Activated CD4-positive, alpha-beta T cell treated with anti-CD3 and anti-CD28 coated beads, Interleukin-2, Interleukin-6, amounts not matched to agents 100 ng/mL and 50 ng/mL, durations not matched to agents 16 hours and 8 hours (primary cell): Measurements from ENCODE around the gene ACAP1.
"Not testable (repeated sequence)": the region's sequence is repeated elsewhere in the genome, so short reads cannot be mapped to it uniquely, and the experiment has no call there.

Experiments used
- DNase-seq: peaks from one replicate; pipeline ENCODE4 v3.0.0-alpha.2; 2020

ACAP1 gene

DNA sequence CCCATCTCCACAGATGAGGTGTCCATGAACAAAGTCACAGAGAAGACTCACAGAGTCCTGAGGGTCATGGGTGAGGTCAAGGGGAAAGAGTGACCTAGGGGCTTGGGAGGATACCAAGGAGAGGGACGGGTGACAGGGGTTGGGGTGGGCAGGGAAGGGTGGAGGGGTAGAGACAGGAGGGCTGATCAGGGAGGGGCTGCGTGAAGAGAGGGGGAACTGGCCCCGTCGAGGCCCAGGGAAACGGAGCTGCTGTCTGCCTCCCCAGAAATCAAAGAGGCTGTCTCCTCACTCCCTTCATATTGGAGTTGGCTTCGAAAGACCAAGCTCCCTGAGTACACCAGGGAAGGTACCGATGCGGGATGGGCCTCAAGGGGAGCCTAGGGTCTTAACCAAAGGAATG is 19.2 kb downstream of the ACAP1 start:
- DNase-seq = no peak

DNA sequence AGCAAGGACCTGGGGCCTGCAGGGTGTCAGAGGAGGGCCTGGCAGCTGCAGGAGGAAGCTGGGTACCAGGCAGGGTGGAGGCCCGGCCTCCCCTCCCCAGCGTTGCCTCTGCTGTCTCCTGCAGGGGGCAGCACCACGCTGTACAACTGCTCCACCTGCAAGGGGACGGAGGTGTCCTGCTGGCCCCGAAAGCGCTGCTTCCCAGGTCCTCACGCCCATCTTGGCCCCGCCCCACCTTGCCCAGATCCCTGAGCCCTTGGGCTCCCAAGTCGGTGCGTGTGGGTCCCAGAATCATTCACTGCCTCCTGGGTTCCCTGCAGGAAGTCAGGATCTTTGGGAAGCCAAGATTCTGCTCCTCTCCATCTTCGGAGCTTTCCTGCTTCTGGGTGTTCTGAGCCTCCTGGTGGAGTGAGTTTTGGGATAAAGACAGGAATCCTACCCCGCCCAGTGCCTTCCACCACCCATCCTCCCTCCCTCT is 19.8 kb downstream of the ACAP1 start:
- DNase-seq = peak; percentile 92

DNA sequence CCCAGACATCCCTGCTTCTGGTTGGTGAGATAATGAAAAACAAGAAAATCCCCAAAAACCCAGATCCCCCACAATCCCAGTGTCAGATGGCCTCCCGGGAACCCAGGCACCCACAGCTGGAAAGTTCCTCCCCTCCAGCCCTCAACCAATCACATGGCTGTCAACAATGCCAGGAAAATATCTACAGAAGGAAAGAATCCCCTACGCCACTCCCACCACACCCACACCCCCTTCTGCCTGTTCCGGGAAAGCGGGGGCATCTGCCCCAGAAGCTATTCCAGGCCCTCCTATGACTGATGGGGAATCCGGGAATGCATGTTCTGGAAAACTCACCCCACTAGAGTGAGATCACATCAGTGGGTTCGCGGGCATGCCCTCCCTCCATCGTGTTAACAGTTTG is 20.4 kb downstream of the ACAP1 start:
- DNase-seq = no peak

DNA sequence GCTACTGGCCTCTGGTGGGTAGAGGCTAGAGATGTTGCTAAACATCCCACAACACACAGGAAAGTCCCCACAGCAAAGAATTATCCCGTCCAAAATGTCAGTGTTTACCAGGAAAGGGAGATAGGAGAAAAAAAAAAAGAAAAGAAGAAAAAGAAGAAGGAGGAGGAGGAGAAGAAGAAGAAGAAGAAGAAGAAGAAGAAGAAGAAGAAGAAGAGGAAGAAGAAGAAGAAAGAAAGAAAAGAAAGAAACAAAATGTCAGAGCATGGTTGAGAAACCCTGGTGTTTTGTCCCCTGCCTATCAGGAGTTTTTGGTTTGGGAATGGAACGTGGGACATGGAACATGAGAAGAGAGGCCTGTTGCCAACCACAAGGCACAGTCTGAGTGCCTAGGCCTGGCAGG is 21.1 kb downstream of the ACAP1 start:
- no peak for DNase-seq

DNA sequence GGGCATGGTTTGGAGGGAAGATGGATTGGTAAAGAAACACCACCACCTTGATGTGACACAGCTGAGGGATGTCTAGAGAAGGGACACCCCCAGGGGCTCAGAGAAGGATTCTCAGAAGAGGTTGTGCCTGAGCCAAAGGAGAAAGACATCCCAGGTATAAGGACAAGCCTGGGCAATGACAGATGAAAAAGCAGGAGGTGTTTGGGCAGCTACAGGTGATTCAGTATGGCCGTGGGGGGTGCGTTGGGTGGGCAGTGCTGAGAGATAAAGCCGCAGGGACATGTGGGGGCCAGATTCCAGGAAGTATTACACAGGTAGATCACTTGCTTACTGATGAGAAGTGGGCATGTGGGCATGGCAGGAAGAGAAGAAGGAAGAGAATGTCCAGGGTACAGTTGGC is 25.6 kb downstream of the ACAP1 start:
- no peak for DNase-seq

DNA sequence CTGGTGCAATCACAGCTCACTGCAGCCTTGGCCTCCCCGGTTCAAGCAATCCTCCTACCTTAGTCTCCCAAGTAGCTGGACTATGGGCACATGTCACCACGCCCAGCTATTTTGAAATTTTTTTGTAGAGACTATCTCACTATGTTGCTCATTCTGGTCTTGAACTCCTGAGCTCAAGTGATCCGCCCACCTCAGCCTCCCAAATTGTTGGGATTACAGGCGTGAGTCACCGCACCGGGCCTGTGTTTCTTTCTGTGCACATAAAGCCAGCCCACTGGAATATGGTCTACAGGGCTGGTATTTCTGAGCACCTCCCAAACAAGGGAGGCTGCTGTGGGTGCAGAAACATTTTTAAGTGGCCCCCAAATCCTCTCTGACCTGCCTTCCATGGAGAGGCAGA is 27.0 kb downstream of the ACAP1 start:
- no peak for DNase-seq

DNA sequence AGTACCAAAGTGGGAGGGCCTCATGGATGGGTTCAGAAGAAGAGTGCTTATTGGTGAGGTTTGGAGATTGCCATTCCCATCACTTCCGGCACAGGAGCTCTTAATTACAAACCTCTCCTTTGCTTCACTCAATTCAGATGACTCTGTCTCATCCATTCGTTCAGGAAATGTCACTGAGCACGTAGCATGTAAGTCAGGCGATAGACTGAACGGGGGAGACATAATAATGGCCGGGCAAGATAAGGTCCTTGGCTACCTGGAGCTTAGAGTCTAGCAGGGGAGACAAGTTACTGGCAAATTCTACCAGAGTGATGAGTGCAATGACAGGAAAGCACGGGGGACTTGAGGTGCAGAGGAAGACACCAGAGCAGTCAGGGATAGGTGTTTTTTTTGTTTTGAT is 29.6 kb downstream of the ACAP1 start:
- not testable (repeated sequence) for DNase-seq

DNA sequence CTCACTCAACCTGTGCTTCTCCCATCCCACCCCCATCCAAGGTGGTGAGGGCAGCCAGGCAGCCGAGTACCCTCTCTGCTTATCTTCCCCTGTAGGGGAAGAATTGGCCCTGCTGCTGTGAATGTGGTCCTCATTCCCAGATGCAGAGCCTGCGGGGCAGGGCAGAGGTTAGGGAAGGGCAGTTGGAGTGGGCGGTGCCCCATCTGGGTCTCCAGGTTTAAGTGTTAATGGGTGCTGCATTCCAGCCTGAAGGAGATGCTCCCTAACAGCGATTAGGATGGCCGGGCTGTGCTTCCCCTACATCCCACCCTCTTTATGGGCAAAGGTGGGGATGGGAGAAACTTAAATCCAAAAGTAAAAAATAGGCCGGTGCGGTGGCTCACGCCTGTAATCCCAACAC is 30.8 kb downstream of the ACAP1 start:
- DNase-seq = no peak

DNA sequence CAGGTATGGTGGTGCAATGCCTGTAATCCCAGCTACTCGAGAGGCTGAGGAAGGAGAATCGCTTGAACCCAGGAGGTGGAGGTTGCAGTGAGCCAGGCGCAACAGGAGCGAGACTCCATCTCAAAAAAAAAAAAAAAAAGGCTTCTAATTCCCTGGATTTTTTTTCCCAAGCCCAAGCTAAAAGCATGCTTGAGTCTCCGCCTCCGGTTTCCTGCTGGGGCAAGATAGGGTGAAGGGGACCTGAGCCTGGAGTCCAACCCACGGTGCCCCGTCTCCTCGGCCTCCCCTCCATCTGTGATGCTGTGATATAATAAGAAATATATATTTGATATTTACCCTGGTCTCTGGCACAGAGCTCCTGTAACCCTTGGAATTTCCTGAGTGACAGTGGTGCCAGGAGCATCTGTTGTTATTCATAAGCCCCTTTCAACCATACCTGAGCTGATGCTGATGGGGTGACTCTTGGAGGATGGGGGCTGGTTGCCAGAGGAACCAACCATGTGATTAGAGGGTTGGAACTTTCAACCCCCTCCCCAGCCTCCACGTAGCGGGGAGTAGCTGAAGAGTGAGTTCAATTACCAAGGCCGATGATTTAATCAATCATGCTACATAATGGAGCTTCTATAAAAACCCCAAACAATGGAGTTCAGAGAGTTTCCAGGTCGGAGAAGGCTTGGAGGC is 31.7 kb downstream of the ACAP1 start:
- no peak for DNase-seq

DNA sequence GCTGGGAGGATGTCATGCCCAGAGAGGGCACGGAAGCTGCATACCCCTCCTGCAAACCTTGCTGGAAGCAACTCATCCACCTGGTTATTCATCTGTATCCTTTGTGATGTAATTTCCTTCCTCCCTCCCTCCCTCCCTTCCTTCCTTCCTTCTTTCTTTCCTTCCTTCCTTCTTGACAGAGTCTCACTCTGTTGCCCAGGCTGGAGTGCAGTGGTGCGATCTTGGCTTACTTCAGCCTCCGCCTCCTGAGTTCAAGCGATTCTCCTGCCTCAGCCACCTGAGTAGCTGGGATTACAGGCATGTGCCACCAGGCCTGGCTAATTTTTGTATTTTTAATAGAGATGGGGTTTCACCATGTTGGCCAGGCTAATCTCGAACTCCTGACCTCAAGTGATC is 32.3 kb downstream of the ACAP1 start:
- not testable (repeated sequence) for DNase-seq

DNA sequence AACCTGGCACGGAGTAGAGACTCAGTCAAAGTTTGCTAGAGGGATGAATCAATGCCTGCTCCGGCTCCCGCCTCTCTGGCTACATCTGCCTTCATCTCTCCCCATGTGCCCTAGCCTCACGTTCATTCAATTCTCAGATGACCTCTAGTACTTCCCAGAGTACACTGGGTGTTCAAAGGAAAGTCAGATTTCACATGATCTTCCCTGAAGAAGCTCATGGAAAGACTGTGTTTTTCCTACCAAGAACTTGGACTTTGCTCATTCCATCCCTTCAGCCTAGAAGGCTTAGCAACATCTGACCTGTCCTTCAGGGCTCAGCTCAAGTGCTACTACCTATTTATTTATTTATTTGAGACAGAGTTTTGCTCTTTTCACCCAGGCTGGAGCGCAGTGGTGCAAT is 33.5 kb downstream of the ACAP1 start:
- DNase-seq = no peak

DNA sequence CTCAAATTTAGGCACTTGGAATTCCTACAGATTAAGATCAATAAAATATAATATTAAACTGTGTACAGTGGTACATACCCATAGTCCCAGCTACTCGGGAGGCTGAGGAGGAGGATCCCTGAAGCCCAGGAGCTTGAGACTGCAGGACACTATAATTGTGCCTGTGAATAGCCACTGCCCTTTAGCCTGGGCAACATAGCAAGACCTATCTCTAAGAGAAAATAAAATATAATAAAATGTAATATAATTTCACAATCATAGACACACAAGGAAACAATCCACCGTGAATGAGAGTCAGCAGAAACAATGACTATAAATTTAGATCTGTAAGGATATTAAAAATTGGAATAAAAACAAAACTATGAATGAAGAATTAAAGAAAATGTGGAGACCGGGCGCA is 34.5 kb downstream of the ACAP1 start:
- DNase-seq = no peak

DNA sequence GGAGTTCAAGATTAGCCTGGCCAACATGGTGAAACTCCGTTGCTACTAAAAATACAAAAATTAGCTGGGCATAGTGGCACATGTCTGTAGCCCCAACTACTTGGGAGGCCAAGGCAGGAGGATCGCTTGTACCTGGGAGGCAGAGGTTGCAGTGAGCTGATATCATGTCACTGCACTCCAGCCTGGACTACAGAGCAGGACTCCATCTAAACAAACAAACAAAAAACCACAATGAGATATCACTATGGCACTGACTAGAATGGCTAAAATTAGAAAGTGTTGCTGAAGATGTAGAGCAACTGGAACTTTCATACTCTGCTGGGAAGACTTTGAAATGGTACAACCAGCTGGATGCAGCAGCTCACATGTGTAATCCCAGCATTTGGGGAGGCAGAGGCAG is 38.0 kb downstream of the ACAP1 start:
- DNase-seq = no peak

DNA sequence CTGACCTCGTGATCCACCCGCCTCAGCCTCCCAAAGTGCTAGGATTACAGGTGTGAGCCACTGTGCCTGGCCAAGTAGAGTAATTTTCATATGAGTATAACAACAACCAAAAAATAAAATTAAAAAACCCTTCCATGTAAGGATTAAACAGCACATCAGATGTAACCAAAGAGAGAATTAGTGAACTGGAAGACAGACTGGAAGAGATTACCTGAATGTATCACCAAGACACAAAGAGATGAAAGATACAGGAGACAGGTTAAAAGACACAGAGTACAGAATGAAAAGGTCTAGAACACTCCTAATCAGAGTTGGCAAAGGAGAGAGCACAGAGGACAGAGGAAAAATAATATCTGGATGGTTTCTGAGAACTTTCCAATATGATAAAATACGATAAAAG is 42.8 kb downstream of the ACAP1 start:
- DNase-seq = no peak

DNA sequence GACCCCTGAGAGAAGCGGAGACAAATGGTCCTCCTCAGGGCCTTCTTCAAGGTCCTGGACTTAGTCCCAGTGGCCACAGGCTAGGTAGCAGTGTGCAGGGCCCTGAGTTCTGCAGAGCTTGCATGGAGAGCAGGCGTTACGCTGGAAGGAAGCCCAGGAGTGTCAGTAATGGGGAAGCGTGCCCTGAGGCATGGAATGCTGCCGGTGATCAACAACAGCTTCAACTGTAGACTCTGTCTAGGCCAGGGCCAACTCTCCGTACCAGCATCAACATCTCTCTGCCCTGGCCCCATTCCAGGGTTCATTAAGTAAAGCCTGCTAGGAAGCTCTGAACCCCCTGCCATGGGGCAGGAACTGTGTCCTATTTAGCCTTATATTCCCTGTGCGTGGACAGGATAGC is 44.0 kb downstream of the ACAP1 start:
- no peak for DNase-seq

DNA sequence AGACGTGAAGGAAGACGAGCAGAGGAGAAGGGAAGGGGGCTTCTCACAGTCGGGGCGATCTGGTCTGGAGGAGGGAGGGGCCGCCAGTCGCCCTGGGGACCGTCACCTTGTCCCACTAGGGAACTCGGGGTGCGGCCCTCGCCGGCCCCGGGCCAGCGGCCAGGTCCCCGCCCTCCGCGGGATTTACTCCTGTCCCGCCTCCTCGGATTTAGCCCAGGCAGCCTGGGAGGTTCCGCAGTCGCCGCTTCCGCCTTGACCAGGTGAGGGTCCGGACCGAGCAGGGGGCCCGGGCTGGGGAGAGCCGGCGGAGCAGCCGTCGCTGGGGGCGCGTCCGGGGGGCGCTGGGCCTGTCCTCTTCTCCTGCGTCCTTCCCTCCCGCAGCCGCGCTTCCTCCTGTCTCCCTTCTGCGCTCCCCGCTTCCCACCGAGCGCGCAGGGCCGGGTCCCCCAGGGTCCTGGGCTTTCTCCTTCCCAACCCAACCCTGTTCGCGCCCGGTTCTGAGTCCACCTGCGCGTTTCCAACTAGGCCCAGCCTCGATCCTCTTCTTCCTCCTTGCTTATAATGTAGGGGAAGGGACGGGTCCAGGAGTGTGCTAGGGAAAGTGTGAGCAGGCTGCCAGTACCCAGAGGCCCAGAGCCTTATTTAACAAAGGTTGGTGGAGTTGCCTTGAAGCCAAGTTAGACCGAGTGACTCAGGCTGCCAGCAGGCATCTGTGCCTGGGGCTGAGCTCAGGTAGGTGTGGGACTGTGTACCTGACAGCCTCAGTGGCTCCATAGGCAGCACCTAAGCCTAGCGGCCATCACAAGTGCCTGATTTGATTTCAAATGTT is 44.7 kb downstream of the ACAP1 start, which contains the start of gene TNK1:
Gene TNK1 (plus strand): TSS at position 235 of the 829 bp plus-strand sequence. CDS start 1,838 bp downstream, outside the sequence.
- no peak for DNase-seq

DNA sequence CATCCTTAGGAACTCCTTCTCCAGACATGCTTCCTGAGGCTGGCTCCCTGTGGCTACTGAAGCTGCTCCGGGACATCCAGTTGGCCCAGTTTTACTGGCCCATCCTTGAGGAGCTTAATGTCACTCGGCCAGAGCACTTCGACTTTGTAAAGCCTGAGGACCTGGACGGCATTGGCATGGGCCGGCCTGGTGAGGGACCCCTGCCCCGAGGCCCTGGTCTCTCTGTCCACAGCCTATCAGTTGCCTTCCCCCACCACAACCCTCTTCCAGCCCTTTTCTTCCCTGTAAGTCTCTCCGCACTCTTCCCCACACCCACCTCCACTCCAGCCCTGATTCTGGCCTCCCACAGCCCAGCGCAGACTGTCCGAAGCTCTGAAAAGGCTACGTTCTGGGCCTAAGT is 46.6 kb downstream of the ACAP1 start:
- DNase-seq = no peak

DNA sequence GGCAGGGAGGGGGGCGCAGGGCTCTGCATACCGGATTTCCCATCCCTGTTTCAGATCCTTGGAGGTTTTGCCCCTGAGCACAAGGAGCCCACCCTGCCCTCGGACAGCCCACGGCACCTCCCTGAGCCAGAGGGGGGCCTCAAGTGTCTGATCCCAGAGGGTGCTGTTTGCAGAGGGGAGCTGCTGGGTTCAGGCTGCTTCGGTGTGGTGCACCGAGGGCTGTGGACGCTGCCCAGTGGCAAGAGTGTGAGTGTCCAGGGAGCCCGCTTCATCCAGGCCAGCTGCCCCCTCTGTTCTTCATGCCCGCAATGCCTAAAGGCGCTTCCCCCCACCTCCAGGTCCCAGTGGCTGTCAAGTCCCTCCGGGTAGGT is 47.0 kb downstream of the ACAP1 start:
- no peak for DNase-seq

DNA sequence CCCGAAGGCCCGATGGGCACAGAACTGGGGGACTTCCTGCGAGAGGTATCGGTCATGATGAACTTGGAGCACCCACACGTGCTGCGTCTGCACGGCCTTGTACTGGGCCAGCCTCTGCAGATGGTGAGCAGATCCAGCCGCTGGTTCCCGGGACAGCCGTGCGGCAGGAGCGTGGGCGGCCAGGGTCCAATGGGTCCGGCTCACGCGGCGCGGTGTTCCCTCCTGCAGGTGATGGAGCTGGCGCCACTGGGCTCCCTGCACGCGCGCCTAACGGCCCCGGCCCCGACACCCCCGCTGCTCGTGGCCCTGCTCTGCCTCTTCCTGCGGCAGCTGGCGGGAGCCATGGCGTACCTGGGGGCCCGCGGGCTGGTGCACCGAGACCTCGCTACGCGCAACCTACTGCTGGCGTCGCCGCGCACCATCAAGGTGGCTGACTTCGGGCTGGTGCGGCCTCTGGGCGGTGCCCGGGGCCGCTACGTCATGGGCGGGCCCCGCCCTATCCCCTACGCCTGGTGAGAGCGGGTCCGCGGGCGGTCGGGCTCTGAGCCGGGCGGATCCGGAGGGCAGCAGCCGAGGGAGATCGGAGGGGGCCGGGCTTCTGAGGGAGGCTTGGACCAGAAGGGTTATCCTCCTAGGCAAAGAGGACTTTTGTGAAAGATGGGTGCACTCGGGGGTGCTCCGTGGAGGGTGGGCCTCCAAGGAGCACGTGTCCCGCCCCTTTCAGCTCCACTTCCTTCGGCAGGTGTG is 47.6 kb downstream of the ACAP1 start:
- peak; percentile 82 for DNase-seq

DNA sequence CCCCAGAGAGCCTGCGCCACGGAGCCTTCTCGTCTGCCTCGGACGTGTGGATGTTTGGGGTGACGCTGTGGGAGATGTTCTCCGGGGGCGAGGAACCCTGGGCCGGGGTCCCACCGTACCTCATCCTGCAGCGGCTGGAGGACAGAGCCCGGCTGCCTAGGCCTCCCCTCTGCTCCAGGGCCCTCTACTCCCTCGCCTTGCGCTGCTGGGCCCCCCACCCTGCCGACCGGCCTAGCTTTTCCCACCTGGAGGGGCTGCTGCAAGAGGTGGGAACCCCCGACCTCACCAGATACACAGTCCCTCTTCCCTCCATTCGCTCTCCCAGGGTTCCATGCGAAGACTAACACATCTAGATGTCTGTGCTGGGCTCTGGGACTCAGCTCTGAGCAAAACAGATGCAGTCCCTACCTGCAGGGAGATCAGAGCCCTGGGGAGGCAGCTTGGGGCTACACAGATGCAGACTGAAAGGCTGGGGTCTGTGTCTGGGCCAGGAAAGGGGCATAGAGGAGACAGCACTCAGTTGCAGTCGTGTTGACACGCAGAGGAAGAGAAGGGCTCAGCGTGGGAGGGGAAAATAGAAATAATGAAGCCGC is 48.3 kb downstream of the ACAP1 start:
- no peak for DNase-seq

DNA sequence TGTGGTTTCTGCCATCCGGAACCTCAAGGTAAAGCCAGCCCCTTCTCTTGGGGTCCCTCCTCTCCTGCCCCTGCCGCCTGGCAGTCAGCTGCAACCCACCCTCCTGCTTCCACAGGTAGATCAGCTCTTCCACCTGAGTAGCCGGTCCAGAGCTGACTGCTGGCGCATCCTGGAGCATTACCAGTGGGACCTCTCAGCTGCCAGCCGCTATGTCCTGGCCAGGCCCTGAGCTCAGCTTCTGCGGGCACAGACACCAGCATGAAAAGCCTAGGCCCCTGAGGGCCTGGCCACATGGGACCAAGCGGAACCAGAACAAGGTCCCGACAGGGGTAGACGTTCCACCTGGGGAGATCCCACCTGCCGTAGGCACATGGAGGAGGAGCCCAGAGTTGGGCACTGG is 52.5 kb downstream of the ACAP1 start:
- DNase-seq = no peak

DNA sequence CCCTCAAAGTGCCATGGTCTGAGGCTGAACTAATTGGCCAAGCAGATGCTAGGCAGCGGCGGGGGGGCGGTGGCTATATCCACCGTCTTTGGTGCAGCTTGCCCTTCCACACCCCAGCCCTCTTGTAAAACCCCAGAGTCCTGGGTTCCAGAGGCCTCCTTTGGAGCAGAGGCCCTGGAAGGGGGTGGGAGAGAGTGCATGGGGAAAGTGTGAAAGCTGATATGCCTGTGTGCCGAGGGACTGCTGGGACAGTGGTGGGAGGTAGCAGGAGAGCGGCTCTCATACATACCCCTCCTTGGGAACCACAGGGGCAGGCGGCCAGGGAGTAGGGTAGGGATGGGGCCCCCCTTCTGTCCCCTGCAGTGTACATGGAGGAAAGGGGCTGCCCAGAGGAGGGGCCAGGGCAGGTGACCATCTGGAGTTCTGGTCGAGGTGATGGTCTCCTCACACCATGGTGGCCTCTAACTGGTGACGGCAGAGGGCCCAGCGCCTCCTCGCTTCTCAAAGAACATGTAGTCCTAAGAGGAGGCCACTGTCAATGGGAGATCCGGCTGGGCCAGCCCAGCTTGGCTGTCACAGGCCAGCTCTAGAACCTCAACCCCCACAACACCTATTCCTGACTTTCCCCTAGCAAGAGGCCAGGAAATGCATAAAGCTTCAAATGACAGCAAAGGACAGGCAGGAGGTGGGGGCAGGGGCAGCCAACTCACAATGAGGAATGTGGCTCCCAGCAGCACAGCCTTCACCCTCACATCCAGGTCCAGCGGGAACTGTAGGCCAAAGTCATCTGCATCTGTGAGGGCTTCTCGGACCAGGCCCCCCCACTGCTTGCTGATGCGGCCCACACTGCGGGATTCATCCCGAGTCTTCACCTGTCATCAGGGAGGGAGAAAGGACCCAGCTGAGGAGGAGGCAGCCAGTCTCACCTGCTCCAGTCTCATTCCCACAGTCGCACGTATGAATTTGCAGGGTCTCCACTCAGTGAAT is 53.9 kb downstream of the ACAP1 start:
- DNase-seq = no peak
